ENCODE data around the gene SERTAD2.
A peak's percentile ranks its signal among the peaks of the same experiment; 100 is the strongest.

Gene SERTAD2

GRCh38 chr2:64649013-64649484 lies 4.7 kb downstream of the SERTAD2 start:
- DNase-seq (ENCODE audit: low spot score), result no peak

GRCh38 chr2:64646007-64646880 lies 7.5 kb downstream of the SERTAD2 start:
- peak; percentile 85 for DNase-seq (ENCODE audit: low spot score)

- peak; percentile 22 for DNase-seq (ENCODE audit: low spot score)
Measured at GRCh38 chr2:64644458-64645382, 9.0 kb downstream of the SERTAD2 start.

DNA sequence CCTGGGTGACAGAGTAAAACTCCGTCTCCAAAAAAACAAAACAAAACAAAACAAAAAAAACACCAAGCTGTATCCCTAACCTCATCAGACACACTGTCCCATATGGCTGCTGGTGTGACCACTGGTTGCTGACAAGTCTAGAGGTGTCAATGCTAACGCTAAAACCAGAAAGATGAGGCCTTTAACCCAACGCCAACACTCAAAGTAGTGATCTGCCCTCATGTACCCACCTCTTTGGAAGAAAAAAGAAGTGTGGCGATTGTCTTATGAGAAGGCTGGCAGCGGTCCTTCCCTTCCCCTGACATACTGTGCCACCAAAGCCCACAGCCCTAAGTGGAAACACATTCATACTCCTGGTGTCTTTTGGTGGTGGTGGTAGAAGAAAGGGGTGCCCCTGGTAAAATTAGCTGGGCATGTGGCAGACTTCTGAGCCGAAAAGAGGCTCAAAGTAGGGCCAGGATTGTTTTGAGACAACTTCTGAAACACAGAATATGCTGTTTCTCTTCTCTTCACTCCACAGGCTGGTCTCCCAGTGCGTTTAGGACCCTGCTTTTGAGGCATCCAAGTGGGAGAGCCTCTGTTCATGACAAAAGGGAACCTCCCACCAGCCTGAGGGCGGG lies 9.8 kb downstream of the SERTAD2 start:
- no peak for DNase-seq (ENCODE audit: low spot score)

- no peak for DNase-seq (ENCODE audit: low spot score)
Measured at GRCh38 chr2:64641599-64641998, 12.1 kb downstream of the SERTAD2 start.

GRCh38 chr2:64640153-64641044 lies 13.3 kb downstream of the SERTAD2 start:
- no peak for DNase-seq (ENCODE audit: low spot score)

DNA sequence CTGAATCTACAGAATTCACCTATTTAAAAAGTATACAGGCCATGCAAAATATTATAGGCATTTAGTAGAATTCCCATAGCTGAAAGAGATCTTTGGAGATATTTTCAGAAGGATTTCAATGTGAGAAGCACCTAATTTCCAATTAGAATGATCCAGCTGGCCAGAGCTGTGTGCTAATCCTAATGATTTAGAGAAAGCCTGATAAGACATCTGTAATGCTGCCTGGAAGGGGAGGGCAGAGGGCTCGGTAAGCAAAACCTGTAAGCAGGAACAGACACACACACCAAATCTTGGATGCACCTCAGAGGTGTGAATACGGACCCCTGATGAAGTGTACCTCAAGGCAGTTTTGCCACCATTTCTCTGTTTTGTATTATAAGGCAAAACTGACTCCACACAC lies 14.0 kb downstream of the SERTAD2 start:
- DNase-seq (ENCODE audit: low spot score), result no peak

- no peak for DNase-seq (ENCODE audit: low spot score)
Measured at GRCh38 chr2:64638502-64639120, 15.1 kb downstream of the SERTAD2 start.

DNA sequence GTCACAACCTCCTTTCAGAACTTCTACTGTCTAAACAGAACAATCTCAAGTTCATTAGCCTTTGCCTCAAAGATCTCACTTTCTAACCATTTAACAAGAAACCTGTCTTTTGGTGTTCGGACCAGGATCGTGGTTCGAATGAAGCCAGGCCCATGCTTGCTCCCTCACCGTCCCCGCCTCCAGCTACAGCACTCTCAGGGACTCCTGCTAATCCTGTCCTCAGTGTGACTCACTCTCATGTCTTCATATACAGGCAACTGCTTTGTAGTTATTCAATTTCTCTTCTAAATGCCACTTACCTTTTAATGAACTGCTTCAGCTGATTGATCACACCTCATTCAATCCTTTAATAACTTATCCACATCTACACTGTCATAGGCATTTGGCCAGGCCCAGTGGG lies 15.8 kb downstream of the SERTAD2 start:
- DNase-seq (ENCODE audit: low spot score), result no peak

GRCh38 chr2:64637000-64637635 lies 16.6 kb downstream of the SERTAD2 start:
- no peak for DNase-seq (ENCODE audit: low spot score)

GRCh38 chr2:64635976-64636911 lies 17.5 kb downstream of the SERTAD2 start:
- DNase-seq (ENCODE audit: low spot score), result no peak

- no peak for DNase-seq (ENCODE audit: low spot score)
Measured at GRCh38 chr2:64634345-64635267, 19.1 kb downstream of the SERTAD2 start.

DNA sequence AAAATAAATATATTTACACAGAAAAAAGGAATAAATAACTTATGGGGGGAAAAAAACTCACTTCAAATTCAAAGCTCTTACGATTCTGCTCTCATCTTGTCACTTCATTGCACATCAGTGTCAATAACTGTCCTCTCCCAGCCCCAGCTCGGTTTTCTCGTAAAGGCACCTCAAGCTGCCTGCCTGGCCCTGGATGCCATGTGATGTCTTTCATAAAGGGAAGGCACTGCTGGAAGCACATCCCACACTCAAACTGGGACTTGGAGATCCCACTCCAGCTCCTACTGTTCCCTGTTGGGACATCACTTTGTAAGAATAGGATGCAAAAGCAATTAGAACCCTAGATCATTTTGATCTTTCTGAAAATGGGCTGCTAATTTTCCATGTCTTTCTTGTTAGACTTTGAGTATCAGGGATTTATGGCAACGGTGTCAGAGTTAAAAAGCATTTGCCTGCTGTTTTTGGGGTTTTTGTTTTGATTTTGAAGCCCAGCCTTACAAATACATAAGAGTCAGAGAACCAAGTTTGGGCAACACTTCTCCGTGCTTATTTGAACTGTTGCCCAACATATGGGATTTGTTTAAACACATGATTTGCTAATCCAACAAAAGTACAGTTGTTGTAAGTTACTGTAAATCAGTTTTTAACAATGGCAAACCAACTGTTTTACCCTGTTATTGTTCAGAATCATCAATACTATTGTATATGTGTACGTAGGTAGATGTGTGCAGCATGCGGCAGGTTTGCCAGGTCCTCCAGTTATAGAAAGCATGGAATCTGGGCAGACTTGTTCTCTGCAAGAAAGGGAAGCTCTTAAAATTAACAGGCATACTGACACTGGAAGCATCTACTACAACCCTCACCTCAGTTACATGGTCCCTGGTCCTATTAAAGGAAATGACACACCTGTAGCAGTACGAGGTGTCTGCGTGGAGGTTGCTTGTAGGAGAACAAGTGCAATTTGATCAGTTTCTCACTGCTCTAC lies 20.6 kb downstream of the SERTAD2 start:
- DNase-seq (ENCODE audit: low spot score), result no peak

DNA sequence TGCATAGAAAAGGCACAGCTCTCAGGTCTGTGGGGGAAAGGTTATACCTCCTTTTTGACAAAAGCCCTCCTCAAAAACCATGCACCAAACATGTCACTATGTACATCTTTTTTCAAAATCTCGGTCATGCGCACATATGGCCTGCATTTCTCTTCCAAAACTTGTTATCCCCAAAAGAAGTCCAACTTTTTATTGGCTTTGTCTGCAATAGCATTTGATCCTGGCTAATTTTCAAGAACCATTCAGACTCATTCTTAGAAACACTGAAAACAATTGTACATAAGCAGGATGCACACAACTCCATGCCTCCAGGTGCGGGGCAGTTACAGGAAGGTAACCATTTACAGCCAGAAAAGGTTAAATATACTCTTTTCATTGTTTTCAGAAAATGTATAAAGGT lies 21.9 kb downstream of the SERTAD2 start:
- DNase-seq (ENCODE audit: low spot score), result no peak

DNA sequence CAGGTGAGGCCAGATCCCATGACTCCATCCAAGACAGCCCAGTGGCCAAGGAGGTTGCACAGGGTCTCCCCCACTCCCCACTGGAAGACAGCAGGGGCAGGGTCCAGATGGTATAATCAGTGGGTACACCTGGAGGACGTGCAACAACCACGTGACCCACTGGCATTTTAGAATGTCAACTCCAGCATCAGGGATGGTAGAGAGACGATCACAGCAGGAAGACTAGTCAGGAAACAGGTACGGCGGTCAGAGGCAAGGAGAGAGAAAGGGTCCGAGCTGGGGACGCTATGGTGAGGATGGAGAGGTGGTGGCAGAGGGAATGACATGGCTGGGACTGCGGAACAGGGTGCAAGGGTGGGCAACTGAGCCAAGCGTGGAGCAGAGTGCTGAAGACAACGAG lies 23.0 kb downstream of the SERTAD2 start:
- DNase-seq (ENCODE audit: low spot score), result no peak

DNA sequence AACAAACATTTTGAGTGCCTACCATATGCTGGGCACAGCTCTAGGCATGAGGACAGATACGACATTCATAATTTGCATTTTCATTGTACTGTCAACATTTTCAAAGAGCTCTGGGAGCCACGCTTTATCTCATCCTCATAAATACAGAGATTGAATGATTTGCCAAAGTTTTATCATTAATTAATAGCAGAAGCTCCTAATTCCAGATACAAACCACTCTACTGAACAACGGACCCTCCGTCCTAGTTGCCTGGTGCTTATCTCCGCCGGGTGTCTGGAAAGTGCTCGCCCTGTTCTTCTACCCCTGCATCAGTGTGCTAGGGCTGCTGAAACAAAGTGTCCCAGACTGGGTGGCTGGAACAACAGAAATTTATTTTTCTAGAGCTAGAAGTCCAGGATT lies 23.8 kb downstream of the SERTAD2 start:
- DNase-seq (ENCODE audit: low spot score), result no peak

DNA sequence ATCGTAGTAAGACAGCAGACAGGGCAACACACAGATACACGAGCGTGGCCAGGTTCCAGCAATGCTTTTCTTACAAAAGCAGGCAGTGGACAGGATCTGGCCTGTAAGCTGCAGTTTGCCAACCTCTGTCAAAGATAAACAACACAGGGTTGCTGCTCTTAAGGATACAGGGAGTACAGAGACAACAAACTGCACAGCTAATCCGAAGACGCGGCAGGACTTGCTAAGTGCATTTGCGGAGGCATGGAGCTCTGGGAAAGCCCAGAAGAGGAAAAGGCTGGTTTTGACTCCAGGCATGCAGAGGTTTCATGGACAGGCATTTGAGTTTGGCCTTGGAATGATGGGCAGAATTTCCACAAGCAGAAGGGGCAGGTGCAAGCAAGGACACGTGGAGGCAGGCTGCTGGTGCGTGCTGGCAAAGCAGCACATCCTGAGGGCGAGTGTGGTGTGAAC lies 24.4 kb downstream of the SERTAD2 start:
- DNase-seq (ENCODE audit: low spot score), result no peak
